ENCODE results near the gene FAM13A. TPM values are rescaled to one million over a fixed set of nuclear protein-coding genes. Genes with fewer than 3 reads are reported as not detected.

Gene FAM13A
- total and polyA plus RNA-seq, 7 donors, result 3.8 to 76.0 (median 15.2) TPM

DNA sequence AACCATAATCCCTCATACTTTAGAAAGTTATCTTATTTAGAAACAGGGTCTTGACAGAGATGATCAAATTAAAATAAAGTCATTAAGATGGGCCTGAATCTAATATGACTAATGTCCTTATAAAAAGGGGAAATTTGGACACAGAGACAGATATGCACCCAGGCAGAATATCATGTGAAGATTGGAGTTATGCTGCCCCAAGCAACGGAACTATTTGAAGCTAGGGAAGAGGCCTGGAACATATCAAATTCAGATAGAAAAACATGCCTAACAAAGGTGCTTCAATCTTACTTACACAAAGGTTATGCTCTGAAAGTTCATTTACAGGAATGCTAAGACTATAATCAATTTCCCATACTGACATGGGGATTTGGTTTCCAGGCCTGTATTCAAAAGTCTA, 246.7 kb downstream of the FAM13A start:
- WGBS, 3 donors, result 26 to 82% (median 38%) methylated on average over 1 of the region's 1 CpG
- no peaks in the 10 kb centered on the region for H3K36me3 ChIP-seq (ENCODE audit: insufficient read depth in 1 of 2, low read depth in 1 of 2)
- no peaks in the 10 kb centered on the region for H3K9me3 ChIP-seq
- DNase-seq (no peak), ATAC-seq (no peak)
- intact Hi-C loops (cut with DNase I), result no loop called here
- no peaks in the 10 kb centered on the region for H3K27me3 ChIP-seq (ENCODE audit: insufficient read depth in 3 of 3, low read length in 2 of 3)
- H3K27ac ChIP-seq, result no peak overlapping the region
- TF ChIP-seq, protein P1, sequence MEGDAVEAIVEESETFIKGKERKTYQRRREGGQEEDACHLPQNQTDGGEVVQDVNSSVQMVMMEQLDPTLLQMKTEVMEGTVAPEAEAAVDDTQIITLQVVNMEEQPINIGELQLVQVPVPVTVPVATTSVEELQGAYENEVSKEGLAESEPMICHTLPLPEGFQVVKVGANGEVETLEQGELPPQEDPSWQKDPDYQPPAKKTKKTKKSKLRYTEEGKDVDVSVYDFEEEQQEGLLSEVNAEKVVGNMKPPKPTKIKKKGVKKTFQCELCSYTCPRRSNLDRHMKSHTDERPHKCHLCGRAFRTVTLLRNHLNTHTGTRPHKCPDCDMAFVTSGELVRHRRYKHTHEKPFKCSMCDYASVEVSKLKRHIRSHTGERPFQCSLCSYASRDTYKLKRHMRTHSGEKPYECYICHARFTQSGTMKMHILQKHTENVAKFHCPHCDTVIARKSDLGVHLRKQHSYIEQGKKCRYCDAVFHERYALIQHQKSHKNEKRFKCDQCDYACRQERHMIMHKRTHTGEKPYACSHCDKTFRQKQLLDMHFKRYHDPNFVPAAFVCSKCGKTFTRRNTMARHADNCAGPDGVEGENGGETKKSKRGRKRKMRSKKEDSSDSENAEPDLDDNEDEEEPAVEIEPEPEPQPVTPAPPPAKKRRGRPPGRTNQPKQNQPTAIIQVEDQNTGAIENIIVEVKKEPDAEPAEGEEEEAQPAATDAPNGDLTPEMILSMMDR (IDR thresholded peaks at IDR 0.05), result no peak
- H3K4me3 ChIP-seq, result peak overlapping the region; percentile 31
- H3K4me1 ChIP-seq, result peaks cover 61% of the 10 kb centered on the region

DNA sequence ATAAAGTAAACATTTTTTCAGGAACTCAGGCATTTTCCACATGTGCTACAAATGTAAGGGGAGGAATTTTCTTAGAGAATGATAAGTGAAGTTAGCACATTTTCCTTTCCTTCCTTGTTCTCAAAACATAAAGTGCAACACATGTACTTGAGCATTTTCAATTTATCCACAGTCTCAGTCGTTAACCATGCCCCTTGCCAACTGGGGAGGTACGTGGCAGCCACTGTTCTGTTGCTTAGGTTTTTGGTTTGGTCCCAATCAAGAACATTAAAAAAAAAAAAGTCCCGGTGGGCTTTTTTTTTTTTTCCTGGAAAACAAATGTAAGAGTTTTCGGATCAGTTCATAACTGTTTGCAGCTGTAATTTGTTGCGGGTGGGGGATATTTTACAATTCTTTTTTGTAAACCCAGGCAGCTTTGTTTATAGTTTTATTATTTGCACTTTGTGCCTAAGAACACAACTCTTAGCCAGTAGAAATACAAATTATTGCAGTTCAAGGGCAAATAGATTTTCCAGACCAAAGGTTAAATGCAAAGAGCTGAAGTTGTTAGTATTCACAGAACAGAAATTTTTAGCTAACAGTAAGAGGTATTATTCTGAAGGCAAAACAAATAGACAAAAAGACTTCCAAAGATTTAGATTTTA, 247.3 kb downstream of the FAM13A start:
- ATAC-seq, result no peak

DNA sequence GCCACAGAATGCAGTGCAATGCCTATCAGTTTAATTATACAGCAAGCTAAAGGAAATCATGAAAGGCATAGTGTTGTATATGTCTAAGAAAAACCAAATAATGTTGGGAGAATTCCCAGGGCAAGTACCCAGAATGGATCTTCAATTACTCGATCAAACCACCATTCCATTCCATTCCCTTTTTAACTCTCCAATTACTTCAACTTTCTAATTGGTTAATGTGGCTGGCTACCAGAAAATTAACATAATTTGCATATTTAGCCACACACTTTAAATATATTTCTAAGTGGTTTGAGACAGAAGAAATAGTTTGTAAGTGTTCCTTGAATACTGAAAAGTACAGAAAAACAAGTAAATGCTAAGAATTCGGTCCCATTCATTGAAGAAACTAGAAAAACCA, 247.9 kb downstream of the FAM13A start:
- intact Hi-C loops (cut with DNase I), result no loop called here
- WGBS, 3 donors, result 54 to 78% (median 60%) methylated on average over 2 of the region's 2 CpGs
- H3K27ac ChIP-seq, result no peak overlapping the region
- TF ChIP-seq, protein P1 (IDR thresholded peaks at IDR 0.05), result no peak
- H3K27me3 ChIP-seq (ENCODE audit: insufficient read depth in 3 of 3, low read length in 2 of 3), result no peaks in the 10 kb centered on the region
- no peaks in the 10 kb centered on the region for H3K36me3 ChIP-seq (ENCODE audit: insufficient read depth in 1 of 2, low read depth in 1 of 2)
- peak overlapping the region; percentile 31 for H3K4me3 ChIP-seq
- no peak for ATAC-seq
- peaks cover 49% of the 10 kb centered on the region for H3K4me1 ChIP-seq
- DNase-seq, result no peak
- no peaks in the 10 kb centered on the region for H3K9me3 ChIP-seq

More for the DNA sequence above, 247.3 kb downstream of the FAM13A start:
- Histone ChIP-seq H3K4me3 (peak overlapping the region; percentile 31), H3K36me3 (ENCODE audit: insufficient read depth in 1 of 2, low read depth in 1 of 2) (no peaks in the 10 kb centered on the region), H3K9me3 (no peaks in the 10 kb centered on the region), H3K27ac (no peak overlapping the region), H3K4me1 (peaks cover 55% of the 10 kb centered on the region), H3K27me3 (ENCODE audit: insufficient read depth in 3 of 3, low read length in 2 of 3) (no peaks in the 10 kb centered on the region)
- TF ChIP-seq, protein P1 (IDR thresholded peaks at IDR 0.05), result no peak
- intact Hi-C loops (cut with DNase I), result no loop called here
- DNase-seq, result peak in 1 of 2 donors; percentile 23
- WGBS, 3 donors, result 30 to 40% (median 35%) methylated on average over 5 of the region's 5 CpGs

DNA sequence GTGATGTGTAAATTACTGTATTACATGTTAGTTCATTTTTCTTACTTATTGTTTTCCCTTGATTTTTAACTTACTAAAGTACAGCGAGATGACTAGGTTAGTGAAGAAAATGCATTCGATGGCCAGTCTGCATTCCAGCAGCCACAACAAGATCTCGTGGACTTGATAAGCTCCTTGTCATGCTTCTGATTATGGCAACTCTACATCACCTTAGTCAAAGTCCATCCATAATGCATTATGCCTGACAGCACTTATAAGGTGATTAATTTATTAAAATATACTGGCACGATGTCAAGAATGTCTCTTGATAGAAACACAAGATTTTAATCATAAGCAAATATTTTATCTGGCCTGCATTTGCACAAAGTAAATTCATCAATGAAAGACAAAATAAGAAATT, 249.5 kb downstream of the FAM13A start:
- H3K36me3 ChIP-seq (ENCODE audit: insufficient read depth in 1 of 2, low read depth in 1 of 2), result no peaks in the 10 kb centered on the region
- 54 to 64% (median 56%) methylated on average over 4 of the region's 4 CpGs for WGBS, 3 donors
- peaks cover 43% of the 10 kb centered on the region for H3K4me1 ChIP-seq
- H3K27ac ChIP-seq, result no peak overlapping the region
- ATAC-seq (no peak), DNase-seq (no peak)
- intact Hi-C loops (cut with DNase I), result no loop called here
- TF ChIP-seq, protein P1 (IDR thresholded peaks at IDR 0.05), result no peak
- no peaks in the 10 kb centered on the region for H3K27me3 ChIP-seq (ENCODE audit: insufficient read depth in 3 of 3, low read length in 2 of 3)
- H3K9me3 ChIP-seq, result no peaks in the 10 kb centered on the region
- H3K4me3 ChIP-seq, result no peak overlapping the region

DNA sequence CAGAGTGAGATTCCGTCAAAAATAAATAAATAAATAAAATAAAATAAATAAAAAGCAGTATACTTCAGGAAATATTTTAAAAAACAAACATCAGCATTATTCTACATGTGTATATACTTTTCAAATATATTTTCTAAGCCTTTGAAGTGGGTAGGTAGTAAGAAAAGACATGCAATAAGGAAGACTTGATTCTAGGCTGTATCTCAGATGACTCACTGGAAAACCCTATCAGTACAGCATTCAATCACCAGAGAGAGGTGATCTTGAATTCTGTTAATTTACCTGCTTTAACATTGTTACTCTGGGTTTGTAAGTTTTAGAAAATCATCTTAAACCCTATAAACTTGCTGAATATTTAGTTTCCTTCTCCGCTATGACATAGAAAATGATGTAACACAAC, 252.8 kb downstream of the FAM13A start:
- no peak for DNase-seq
- ATAC-seq, result no peak
- Histone ChIP-seq H3K27me3 (ENCODE audit: insufficient read depth in 3 of 3, low read length in 2 of 3) (no peaks in the 10 kb centered on the region), H3K27ac (peak overlapping the region; percentile 5), H3K4me3 (no peak overlapping the region), H3K4me1 (peaks cover 29% of the 10 kb centered on the region), H3K9me3 (no peaks in the 10 kb centered on the region), H3K36me3 (ENCODE audit: insufficient read depth in 1 of 2, low read depth in 1 of 2) (peaks cover 0 to 9% of the 10 kb centered on the region in 2 donors)
- intact Hi-C loops (cut with DNase I), result no loop called here
- TF ChIP-seq, protein P1 (IDR thresholded peaks at IDR 0.05), result no peak
- 97 to 100% (median 98%) methylated on average over 2 of the region's 2 CpGs for WGBS, 3 donors
